ENCODE data around the gene BHLHA9.
"Not testable (repeated sequence)": the region's sequence is repeated elsewhere in the genome, so short reads cannot be mapped to it uniquely, and the experiment has no call there.

BHLHA9 gene

DNA sequence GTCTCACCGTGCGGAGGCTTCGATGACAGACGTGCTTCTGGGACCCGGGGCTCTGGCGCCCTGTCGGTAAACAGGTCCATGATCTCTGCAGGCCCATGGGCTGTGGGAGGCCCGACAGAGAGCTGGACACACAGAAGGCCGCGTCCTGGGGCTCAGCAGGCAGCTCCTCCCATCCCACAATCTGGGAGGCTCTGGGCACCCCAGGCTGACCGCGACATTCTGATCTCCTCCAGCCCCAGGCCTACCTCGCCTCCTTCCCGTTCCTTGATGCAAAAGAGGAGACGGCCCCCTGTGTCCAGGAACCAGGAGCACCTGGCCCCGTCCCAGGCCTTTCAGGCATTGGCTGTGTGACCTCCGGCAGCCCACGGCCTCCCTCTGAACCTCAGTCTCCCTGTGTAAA is 32.5 kb downstream of the BHLHA9 start:
- DNase-seq: no peak

DNA sequence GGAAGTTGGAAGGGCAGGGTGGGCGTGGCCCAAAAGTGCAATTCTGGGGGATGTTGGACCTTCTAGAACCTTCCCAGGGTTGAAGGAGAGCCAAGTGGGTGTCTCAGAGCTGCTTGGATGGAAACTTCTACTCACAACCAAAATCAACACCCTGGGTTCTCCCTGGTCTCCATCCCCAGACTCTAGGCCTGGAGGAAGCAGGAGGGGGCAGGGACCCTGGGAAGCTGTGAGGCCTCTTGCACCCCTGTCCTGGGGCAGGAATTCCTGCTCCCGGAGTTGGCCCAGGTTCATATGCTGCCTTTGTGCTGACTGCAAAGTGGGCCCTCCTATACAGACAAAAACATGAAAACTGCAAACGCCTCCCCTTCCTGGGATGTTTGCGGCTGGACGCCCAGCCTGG is 34.3 kb downstream of the BHLHA9 start:
- no peak for DNase-seq

DNA sequence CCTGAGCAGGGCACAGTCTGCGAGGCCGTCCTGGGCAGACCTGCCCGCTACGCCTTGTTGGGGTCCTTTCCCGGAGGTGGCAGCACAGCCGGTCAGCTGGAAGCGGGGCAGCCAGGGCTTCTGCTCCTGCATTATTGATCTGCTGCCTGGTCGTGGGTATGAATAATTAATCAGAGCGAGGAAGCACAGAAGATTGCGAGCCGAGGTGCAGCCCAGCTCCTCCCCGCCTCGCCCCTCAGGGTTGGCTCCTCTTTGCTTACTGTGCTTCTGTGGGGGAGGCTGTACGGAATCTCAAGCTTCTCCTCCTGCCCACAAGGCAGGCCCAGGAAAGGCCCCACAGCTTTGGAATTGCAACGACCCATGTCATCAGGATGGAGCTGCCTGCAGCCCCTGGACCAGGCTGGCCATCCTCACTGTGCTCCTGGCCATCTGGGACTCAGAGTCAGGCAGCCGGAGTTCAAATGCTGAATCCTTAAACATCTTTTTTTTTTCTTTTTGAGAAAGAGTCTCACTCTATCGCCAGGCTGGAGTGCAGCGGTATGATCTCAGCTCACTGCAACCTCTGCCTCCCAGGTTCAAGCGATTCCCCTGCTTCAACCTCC is 34.8 kb downstream of the BHLHA9 start:
- DNase-seq: no peak

DNA sequence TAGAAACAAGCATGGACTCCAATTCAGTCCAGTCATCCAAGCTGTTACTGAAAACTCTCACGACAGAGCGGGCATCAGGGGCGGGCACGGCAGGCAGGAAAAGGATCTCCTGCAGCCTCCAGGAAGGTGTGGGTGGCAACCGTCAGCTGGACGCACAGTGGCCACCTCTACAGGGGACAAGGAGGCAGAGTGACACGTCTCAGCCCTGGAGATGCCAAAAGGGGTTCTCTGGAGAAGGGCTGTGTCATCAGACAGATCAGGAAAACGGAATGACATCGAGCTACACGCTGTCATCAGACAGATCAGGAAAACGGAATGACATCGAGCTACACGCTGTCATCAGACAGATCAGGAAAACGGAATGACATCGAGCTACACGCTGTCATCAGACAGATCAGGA is 37.6 kb downstream of the BHLHA9 start:
- not testable (repeated sequence) for DNase-seq

DNA sequence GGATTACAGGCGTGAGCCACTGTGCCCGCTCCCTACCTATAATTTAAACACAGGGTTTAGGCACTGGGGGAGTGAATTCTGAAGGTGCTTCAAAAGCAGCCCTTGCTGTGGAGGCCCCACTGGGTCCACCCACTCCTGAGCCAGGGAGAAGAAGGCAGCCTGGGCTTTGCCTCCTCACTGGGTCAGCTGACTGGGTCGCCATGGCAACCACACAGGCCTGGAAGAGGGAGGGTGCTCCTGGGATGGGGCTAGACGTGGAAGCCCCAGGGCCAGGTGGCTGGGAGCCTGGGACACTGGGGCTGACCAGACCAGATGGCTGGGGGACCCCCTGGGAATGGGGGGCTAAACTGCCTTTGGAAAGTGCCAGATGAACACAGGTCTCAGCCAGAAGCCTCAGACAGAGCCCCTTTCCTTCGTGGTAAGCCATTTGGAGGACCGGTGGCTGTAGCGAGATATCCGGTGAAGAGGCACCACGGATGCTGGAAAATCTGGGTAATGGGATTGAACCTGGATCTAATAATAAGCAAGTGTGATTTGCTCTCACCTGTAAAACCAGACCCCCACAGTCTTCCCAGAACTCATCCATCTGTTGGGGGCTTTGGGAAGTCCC is 42.1 kb downstream of the BHLHA9 start:
- no peak for DNase-seq

DNA sequence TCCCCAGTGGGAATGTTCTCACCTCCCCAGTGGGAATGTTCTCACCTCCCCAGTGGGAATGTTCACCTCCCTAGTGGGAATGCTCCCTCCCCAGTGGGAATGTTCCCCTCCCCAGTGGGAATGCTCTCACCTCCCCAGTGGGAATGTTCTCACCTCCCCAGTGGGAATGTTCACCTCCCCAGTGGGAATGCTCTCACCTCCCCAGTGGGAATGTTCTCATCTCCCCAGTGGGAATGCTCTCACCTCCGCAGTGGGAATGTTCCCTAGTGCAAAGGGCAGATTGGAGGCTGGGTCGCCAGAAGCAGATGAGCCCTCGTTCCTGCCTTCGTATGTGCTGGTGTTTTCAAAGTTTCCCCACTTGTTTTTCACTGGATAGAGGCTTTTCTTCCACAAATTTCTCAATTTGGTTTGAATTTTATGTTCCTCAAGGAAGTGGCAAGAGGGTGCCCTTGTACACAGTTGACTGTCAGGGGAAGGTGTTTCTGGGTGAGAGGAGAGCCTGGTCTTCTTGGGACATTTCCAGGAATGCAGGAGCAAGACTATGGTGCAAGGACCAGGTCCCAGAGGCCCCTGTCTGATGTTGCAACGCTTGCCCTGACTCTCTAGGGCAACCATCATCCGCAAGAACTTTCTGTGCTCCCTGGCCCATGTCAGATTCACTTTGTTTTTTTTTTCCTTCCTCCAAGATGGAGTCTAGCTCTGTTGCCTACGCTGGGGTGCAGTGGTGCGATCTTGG is 43.2 kb downstream of the BHLHA9 start:
- DNase-seq: no peak

DNA sequence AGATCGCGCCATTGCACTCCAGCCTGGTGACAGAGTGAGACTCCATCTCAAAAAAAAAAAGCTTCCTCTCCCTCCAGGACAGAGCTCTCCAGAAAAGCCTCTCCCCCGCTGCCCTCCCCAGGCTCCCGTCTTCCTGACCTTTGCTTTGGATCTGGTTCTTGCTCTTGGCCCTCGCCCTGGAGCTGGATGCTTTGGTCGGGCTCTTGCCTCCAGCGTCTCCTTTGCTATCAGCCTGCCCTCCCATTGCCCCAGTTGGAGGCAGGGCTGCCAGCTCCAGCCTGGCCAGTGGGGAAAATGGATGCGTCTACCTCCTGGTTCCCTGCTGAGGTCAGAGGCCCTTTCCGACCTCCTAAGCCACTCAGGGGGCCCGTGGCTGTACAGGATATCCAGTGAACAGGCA is 45.2 kb downstream of the BHLHA9 start:
- DNase-seq: no peak

DNA sequence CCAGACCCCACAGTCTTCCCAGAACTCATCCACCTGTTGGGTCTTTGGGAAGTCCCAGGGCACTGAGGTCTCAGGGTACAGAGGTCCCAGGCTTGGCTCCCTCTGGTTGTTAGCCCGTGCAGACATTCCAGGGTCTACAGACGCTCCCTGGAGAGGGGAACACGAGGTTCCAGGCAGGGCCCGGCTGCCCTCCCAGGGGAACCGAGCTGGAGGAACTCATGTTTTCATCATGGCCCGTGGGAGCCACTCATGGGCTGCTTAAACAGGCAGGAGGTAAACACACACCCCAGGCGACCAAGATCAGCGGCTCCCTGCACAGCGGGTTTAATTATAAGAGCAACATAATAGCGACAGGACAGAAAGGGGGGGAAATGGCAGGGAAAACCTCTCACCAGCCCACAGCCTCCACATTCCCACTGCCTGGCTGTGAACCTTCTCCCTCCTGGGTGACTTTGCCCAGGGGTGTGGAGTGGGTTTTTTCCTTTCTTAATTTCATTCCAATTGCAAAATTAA is 45.7 kb downstream of the BHLHA9 start:
- DNase-seq: peak; percentile 72

Data from NCI-H1092 (cell line).